Astrocyte of the spinal cord (primary cell): ENCODE measurements around the gene HMG20B.
"Not testable (repeated sequence)": the region's sequence is repeated elsewhere in the genome, so short reads cannot be mapped to it uniquely, and the experiment has no call there.

Experiments
- DNase-seq: peaks from one replicate; pipeline ENCODE4 v3.0.0; 2011; ENCODE audit warnings: low read depth, low spot score
- H3K4me3 ChIP-seq: 2 replicates; pipeline ENCODE4 v1.5.1; 2011; ENCODE audit warnings: low read depth, mild to moderate bottlenecking, low read length, moderate library complexity
- in situ Hi-C: cut with HindIII; loops from 2 replicates; pipeline ENCODE4 v1.10.0; 2017; ENCODE audit warnings: low sequenced_read_pairs
- TF ChIP-seq, protein P1 (sequence below): IDR thresholded peaks from 2 replicates; pipeline ENCODE4 v1.5.1; 2012; ENCODE audit warnings: low read depth, mild to moderate bottlenecking, low read length, inconsistent platforms

Gene HMG20B

GRCh38 chr19:3556423-3556977 is 16.2 kb upstream of the HMG20B start:
- no peak for DNase-seq
- TF ChIP-seq, protein P1, sequence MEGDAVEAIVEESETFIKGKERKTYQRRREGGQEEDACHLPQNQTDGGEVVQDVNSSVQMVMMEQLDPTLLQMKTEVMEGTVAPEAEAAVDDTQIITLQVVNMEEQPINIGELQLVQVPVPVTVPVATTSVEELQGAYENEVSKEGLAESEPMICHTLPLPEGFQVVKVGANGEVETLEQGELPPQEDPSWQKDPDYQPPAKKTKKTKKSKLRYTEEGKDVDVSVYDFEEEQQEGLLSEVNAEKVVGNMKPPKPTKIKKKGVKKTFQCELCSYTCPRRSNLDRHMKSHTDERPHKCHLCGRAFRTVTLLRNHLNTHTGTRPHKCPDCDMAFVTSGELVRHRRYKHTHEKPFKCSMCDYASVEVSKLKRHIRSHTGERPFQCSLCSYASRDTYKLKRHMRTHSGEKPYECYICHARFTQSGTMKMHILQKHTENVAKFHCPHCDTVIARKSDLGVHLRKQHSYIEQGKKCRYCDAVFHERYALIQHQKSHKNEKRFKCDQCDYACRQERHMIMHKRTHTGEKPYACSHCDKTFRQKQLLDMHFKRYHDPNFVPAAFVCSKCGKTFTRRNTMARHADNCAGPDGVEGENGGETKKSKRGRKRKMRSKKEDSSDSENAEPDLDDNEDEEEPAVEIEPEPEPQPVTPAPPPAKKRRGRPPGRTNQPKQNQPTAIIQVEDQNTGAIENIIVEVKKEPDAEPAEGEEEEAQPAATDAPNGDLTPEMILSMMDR, result no peak
- H3K4me3 ChIP-seq, result peak overlapping the region; percentile 64
- in situ Hi-C loops, result no loop called here

GRCh38 chr19:3556978-3557460 is 15.7 kb upstream of the HMG20B start:
- in situ Hi-C loops, result no loop called here
- TF ChIP-seq, protein P1, result no peak
- H3K4me3 ChIP-seq, result peak overlapping the region; percentile 64
- DNase-seq, result no peak

GRCh38 chr19:3557461-3558248 is 15.1 kb upstream of the HMG20B start, which contains the start of gene MFSD12:
MFSD12 (minus strand) TSS chr19:3557586; CDS start chr19:3557403, 183 bp downstream.
- peak; percentile 92 for DNase-seq
- in situ Hi-C loops, result no loop called here
- TF ChIP-seq, protein P1, result no peak

GRCh38 chr19:3563709-3564524 is 8.8 kb upstream of the HMG20B start:
- in situ Hi-C loops, result no loop called here
- no peak overlapping the region for H3K4me3 ChIP-seq
- DNase-seq, result no peak
- TF ChIP-seq, protein P1, result no peak

More at GRCh38 chr19:3557461-3558248, 15.1 kb upstream of the HMG20B start, which contains the start of gene MFSD12:
- H3K4me3 ChIP-seq, result peak within 1 kb of the TSS; percentile 64

- H3K4me3 ChIP-seq, result no peak overlapping the region
- TF ChIP-seq, protein P1, result no peak
- peak; percentile 38 for DNase-seq
- in situ Hi-C loops, result no loop called here
Measured at GRCh38 chr19:3565139-3565538, 7.6 kb upstream of the HMG20B start.

DNA sequence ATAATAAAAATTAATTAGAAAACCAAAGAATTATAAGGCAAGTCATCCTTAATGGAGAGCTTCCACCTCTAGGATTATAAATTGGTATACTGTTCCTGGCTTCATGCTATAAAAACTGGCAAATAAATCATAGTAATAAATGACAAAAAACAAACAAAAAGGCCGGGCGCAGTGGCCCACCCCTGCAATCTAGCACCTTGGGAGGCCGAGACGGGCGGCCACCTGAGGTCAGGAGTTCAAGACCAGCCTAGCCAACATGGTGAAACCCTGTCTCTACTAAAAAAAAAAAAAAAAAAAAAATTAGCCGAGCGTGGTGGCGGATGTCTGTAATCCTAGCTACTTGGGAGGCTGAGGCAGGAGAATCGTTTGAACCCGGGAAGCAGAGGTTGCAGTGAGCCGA is 2.7 kb upstream of the HMG20B start:
- in situ Hi-C loops, H3K4me3 ChIP-seq, DNase-seq: not testable (repeated sequence)
